Common myeloid progenitor, CD34-positive (primary cell): ENCODE measurements around the gene OR7A10.
A peak's percentile ranks its signal among the peaks of the same experiment; 100 is the strongest.

Experiments used
- CTCF ChIA-PET: fragments of 350-600 bp; sonication (Branson Sonifier 250); formaldehyde crosslinking; loops from one replicate; lab custom pipeline; 2021; ENCODE audit warnings: antibody characterized with exemption; lab: Charles Lee
- POLR2A ChIA-PET: fragments of 350-600 bp; sonication (Branson Sonifier 250); formaldehyde crosslinking; loops from one replicate; lab custom pipeline; 2021; ENCODE audit warnings: antibody characterized with exemption; lab: Charles Lee
- DNase-seq, 3 donors: peaks; one replicate each; pipeline versions ENCODE4 v3.0.0 to v3.0.0-alpha.2; 2013
- H3K27ac ChIP-seq, 2 experiments: 1 replicate in 1 of 2; 2 replicates in 1 of 2; pipeline ENCODE4 v1.7.0; 2013; ENCODE audit warnings: inconsistent platforms in 2 of 2, low read length in 2 of 2, mild to moderate bottlenecking in 2 of 2, low read depth in 1 of 2, moderate library complexity in 1 of 2; ENCODE audit not compliant: severe bottlenecking in 2 of 2, insufficient read depth in 1 of 2, poor library complexity in 1 of 2
- H3K27me3 ChIP-seq, 5 experiments: replicated peaks in 2 of 5; 1 replicate in 3 of 5; 2 replicates in 2 of 5; pipeline versions ENCODE4 v1.6.1 to v1.7.0; 2013; ENCODE audit warnings: low read length in 4 of 5, mild to moderate bottlenecking in 2 of 5, moderate library complexity in 2 of 5, inconsistent platforms in 1 of 5; ENCODE audit not compliant: insufficient read depth in 5 of 5, control insufficient read depth in 4 of 5
- H3K36me3 ChIP-seq, 4 experiments: 1 replicate in 2 of 4; 2 replicates in 2 of 4; pipeline versions ENCODE4 v1.6.1 to v1.7.0; 2013; ENCODE audit warnings: low read length in 3 of 4, control low read depth in 1 of 4, mild to moderate bottlenecking in 1 of 4; ENCODE audit not compliant: control insufficient read depth in 4 of 4, insufficient read depth in 4 of 4
- H3K4me1 ChIP-seq, 4 experiments: 1 replicate in 3 of 4; 2 replicates in 1 of 4; pipeline versions ENCODE4 v1.6.1 to v1.7.1; 2013; ENCODE audit warnings: low read length in 3 of 4, mild to moderate bottlenecking in 3 of 4, control low read depth in 1 of 4, inconsistent platforms in 1 of 4, moderate library complexity in 1 of 4; ENCODE audit not compliant: control insufficient read depth in 4 of 4, insufficient read depth in 4 of 4; ENCODE audit errors: control extremely low read depth in 1 of 4
- H3K4me3 ChIP-seq, 7 experiments: 1 replicate in 4 of 7; 2 replicates in 3 of 7; pipeline versions ENCODE4 v1.5.1 to v1.7.0; 2013; ENCODE audit warnings: mild to moderate bottlenecking in 7 of 7, low read length in 6 of 7, moderate library complexity in 6 of 7, inconsistent platforms in 2 of 7, low read depth in 2 of 7, control low read depth in 1 of 7; ENCODE audit not compliant: insufficient read depth in 4 of 7, control insufficient read depth in 1 of 7; ENCODE audit errors: extremely low read depth in 1 of 7
- H3K9me3 ChIP-seq, 5 experiments: 1 replicate in 4 of 5; 2 replicates in 1 of 5; pipeline versions ENCODE4 v1.6.1 to v1.7.1; 2013; ENCODE audit warnings: low read length in 4 of 5, mild to moderate bottlenecking in 2 of 5, inconsistent platforms in 1 of 5, low read depth in 1 of 5, moderate library complexity in 1 of 5; ENCODE audit not compliant: control insufficient read depth in 4 of 5, insufficient read depth in 2 of 5; ENCODE audit errors: control extremely low read depth in 1 of 5
- WGBS: methylation state at CpG from one replicate; pipeline ENCODE4 v1.1.5; 2013; ENCODE audit not compliant: insufficient coverage; 5-methylcytosine and 5-hydroxymethylcytosine counted together

OR7A10 gene

DNA sequence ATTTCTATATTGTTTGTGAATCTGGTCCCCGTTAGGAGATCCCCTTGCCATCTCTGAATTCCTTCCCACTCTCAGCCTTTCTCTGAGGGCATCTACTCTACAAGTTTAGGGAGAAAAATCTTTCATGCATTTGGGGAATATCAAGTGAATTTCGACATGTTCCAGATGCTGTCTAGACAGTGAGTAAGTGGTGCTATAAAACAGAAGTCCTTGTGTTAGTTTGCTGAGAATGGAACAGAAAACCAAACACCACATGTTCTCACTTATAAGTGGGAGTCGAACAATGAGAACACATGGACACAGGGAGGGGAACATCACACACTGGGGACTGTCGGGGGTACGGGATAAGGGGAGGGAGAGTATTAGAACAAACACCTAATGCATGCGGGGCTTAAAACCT is 5.1 kb downstream of the OR7A10 start:
- Histone ChIP-seq H3K36me3 (no peaks in the 10 kb centered on the region), H3K9me3 (no peaks in the 10 kb centered on the region), H3K27me3 (peaks cover 0 to 2% (median 0%) of the 10 kb centered on the region in 5 experiments), H3K4me3 (no peak overlapping the region), H3K27ac (no peak overlapping the region), H3K4me1 (no peaks in the 10 kb centered on the region)
- WGBS = 80% methylated on average over 2 of the region's 6 CpGs
- DNase-seq = no peak
- POLR2A ChIA-PET = no interaction called here
- CTCF ChIA-PET = no interaction called here

- POLR2A ChIA-PET = no interaction called here
- Histone ChIP-seq H3K36me3 (no peaks in the 10 kb centered on the region), H3K4me1 (no peaks in the 10 kb centered on the region), H3K27me3 (peaks cover 0 to 2% (median 0%) of the 10 kb centered on the region in 5 experiments), H3K4me3 (no peak overlapping the region), H3K27ac (no peak overlapping the region), H3K9me3 (no peaks in the 10 kb centered on the region)
- DNase-seq = no peak
- 94% methylated on average over 2 of the region's 2 CpGs for WGBS
- CTCF ChIA-PET = no interaction called here
These were observed 5.6 kb downstream of the OR7A10 start for GRCh38 chr19:14843169-14843568.

DNA sequence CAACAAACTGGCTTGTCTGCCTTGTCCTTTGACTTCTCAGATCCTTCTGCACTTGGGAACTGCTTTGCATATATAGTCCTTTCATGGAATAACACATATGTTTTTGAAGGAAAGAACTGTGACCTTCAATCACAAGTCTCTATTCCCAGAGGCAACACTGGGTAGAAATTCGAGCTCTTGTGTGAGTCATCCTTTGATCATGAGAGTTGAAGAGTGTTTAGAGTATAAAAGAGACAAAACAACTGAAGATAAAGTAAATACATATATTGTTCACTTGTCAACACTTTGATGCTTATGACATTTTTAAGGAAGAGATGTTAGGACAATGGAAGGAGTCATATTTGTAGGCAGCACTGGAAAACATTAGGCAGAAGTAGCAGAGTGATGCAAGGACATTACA is 8.5 kb downstream of the OR7A10 start:
- H3K4me1 ChIP-seq = no peaks in the 10 kb centered on the region
- no CpG with 5 or more reads among the region's 1 CpG for WGBS
- ChIA-PET POLR2A (no interaction called here), CTCF (interaction anchor here (1.5 kb wide), 1 partner anchor 252 kb away, joined by 3 read pairs; no protein-coding TSS in a partner anchor)
- no peaks in the 10 kb centered on the region for H3K36me3 ChIP-seq
- peaks cover 0 to 2% (median 0%) of the 10 kb centered on the region in 5 experiments for H3K27me3 ChIP-seq
- no peaks in the 10 kb centered on the region for H3K9me3 ChIP-seq
- no peak overlapping the region for H3K27ac ChIP-seq
- DNase-seq = no peak
- H3K4me3 ChIP-seq = no peak overlapping the region

- peaks cover 0 to 2% (median 0%) of the 10 kb centered on the region in 5 experiments for H3K27me3 ChIP-seq
- H3K9me3 ChIP-seq = no peaks in the 10 kb centered on the region
- no peak overlapping the region for H3K4me3 ChIP-seq
- CTCF ChIA-PET = no interaction called here
- no peaks in the 10 kb centered on the region for H3K36me3 ChIP-seq
- H3K4me1 ChIP-seq = no peaks in the 10 kb centered on the region
- WGBS = 100% methylated on average over 4 of the region's 4 CpGs
- no peak for DNase-seq
- no peak overlapping the region for H3K27ac ChIP-seq
- POLR2A ChIA-PET = no interaction called here
These were observed 11.3 kb downstream of the OR7A10 start for GRCh38 chr19:14837391-14837790.

GRCh38 chr19:14835011-14835410 is 13.7 kb downstream of the OR7A10 start, which contains the start of the genes OR7A5 and OR7C1:
Gene OR7A5, minus strand, starts transcription at chr19:14835185. Its CDS starts 6,944 bp downstream, at chr19:14828241.
Gene OR7C1, minus strand, starts transcription at chr19:14835185. Its CDS starts 35,049 bp downstream, at chr19:14800136.
- ChIA-PET POLR2A (no interaction called here), CTCF (no interaction called here)
- no peak for DNase-seq
- Histone ChIP-seq H3K4me1 (no peaks in the 10 kb centered on the region), H3K27ac (no peak within 1 kb of the TSS), H3K27me3 (no peaks in the 10 kb centered on the region), H3K36me3 (no peaks in the 10 kb centered on the region), H3K9me3 (no peaks in the 10 kb centered on the region), H3K4me3 (no peak within 1 kb of the TSS)
- 80% methylated on average over 1 of the region's 1 CpG for WGBS

DNA sequence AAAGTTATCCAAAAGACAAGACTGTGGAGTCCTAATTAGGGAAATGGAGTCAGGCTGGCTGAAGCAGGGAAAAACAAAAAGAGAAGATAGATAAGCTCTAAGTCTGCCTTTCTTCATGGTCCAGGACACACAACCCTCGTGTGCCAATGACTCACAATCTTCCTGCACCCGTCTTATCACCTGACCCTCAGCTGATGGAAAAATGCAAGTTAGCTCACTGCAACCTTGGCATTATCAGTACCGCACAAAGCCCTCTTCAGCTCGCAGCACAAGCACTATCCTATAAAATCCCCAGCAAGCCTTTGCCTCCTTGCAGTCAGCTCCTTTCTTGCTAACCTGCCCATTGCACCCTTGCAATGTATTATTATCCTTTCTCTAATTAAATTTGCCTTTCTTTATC is 18.0 kb downstream of the OR7A10 start:
- H3K36me3 ChIP-seq = no peaks in the 10 kb centered on the region
- no peak overlapping the region for H3K27ac ChIP-seq
- H3K9me3 ChIP-seq = no peaks in the 10 kb centered on the region
- no peaks in the 10 kb centered on the region for H3K27me3 ChIP-seq
- H3K4me3 ChIP-seq = no peak overlapping the region
- peak in 1 of 3 donors; percentile 10 for DNase-seq
- ChIA-PET POLR2A (no interaction called here), CTCF (no interaction called here)
- WGBS = 96% methylated on average over 4 of the region's 4 CpGs
- H3K4me1 ChIP-seq = no peaks in the 10 kb centered on the region

- Histone ChIP-seq H3K4me3 (no peak overlapping the region), H3K4me1 (no peaks in the 10 kb centered on the region), H3K27ac (no peak overlapping the region), H3K36me3 (no peaks in the 10 kb centered on the region), H3K27me3 (no peaks in the 10 kb centered on the region), H3K9me3 (no peaks in the 10 kb centered on the region)
- ChIA-PET CTCF (no interaction called here), POLR2A (no interaction called here)
- WGBS = 100% methylated on average over 1 of the region's 2 CpGs
- DNase-seq = no peak
These were observed 22.7 kb downstream of the OR7A10 start for GRCh38 chr19:14826006-14826405.
